OCI-LY7 (cell line): Measurements from ENCODE around the gene SLCO2A1. TPM values are rescaled to one million over a fixed set of nuclear protein-coding genes. Genes with fewer than 3 reads are reported as not detected.

Experiments used
- BruUV-seq: library from RNA; stranded (reverse); fragments of 400-500 nt; replicated peaks from 2 replicates; lab custom pipeline; 2021; lab: Mats Ljungman, UMichigan
- CTCF ChIA-PET: fragments of 300-600 bp; sonication (Branson Sonifier 250); formaldehyde crosslinking; loops from one replicate; lab custom pipeline; 2022; ENCODE audit warnings: antibody characterized with exemption; ENCODE audit not compliant: unreplicated experiment; lab: Charles Lee
- POLR2A ChIA-PET: fragments of 300-600 bp; sonication (Branson Sonifier 250); formaldehyde crosslinking; loops from one replicate; lab custom pipeline; 2022; ENCODE audit warnings: antibody characterized with exemption; lab: Charles Lee
- DNase-seq: peaks from one replicate; pipeline ENCODE4 v3.0.0-alpha.2; 2015; ENCODE audit warnings: low spot score
- H2AFZ ChIP-seq: fragments of 200-600 bp; sonication (generic), shearing (Covaris generic); 2 replicates; pipeline ENCODE4 v1.6.1; 2014; ENCODE audit warnings: mild to moderate bottlenecking, antibody characterized with exemption, low read length, moderate library complexity
- H3K27ac ChIP-seq: fragments of 200-600 bp; sonication (generic); 2 replicates; pipeline ENCODE4 v1.5.1; 2014; ENCODE audit warnings: mixed run types, low read depth, mild to moderate bottlenecking, moderate library complexity, low read length, inconsistent platforms; ENCODE audit not compliant: poor library complexity, severe bottlenecking
- H3K36me3 ChIP-seq: fragments of 200-600 bp; sonication (generic); 2 replicates; pipeline ENCODE4 v1.6.1; 2014; ENCODE audit warnings: mild to moderate bottlenecking, antibody characterized with exemption, low read length, moderate library complexity, mixed read lengths; ENCODE audit not compliant: insufficient read depth
- H3K4me1 ChIP-seq: fragments of 200-600 bp; sonication (generic); 2 replicates; pipeline ENCODE4 v1.5.1; 2014; ENCODE audit warnings: mild to moderate bottlenecking, low read length; ENCODE audit not compliant: insufficient read depth, poor library complexity, severe bottlenecking
- H3K4me2 ChIP-seq: fragments of 200-600 bp; sonication (generic); 2 replicates; pipeline ENCODE4 v1.6.1; 2014; ENCODE audit warnings: mild to moderate bottlenecking, low read length
- H3K4me3 ChIP-seq: fragments of 200-600 bp; sonication (generic); 2 replicates; pipeline ENCODE4 v1.5.1; 2014; ENCODE audit warnings: mild to moderate bottlenecking, low read depth, low read length; ENCODE audit not compliant: poor library complexity, severe bottlenecking
- H3K79me2 ChIP-seq: fragments of 200-600 bp; sonication (generic); 2 replicates; pipeline ENCODE4 v1.6.1; 2016; ENCODE audit warnings: low read depth, mild to moderate bottlenecking, low read length, moderate library complexity, mixed read lengths; ENCODE audit not compliant: insufficient read depth
- H3K9me2 ChIP-seq: fragments of 200-600 bp; sonication (generic); 2 replicates; pipeline ENCODE4 v1.6.1; 2016; ENCODE audit warnings: mild to moderate bottlenecking, low read length, mixed read lengths; ENCODE audit not compliant: insufficient read depth
- H3K9me3 ChIP-seq: fragments of 200-600 bp; sonication (generic); 2 replicates; pipeline ENCODE4 v1.6.1; 2014; ENCODE audit warnings: mild to moderate bottlenecking, mixed run types, low read length, mixed read lengths
- H4K20me1 ChIP-seq: fragments of 200-600 bp; sonication (generic); 2 replicates; pipeline ENCODE4 v1.6.1; 2014; ENCODE audit warnings: mild to moderate bottlenecking, antibody characterized with exemption, low read length, moderate library complexity, mixed read lengths; ENCODE audit not compliant: insufficient read depth
- EZH2phosphoT487 ChIP-seq: fragments of 200-600 bp; sonication (generic); IDR thresholded peaks from 2 replicates; pipeline ENCODE4 v1.6.1; 2018; ENCODE audit warnings: low read depth, borderline replicate concordance, mild to moderate bottlenecking, mixed run types, antibody characterized with exemption, low read length, moderate library complexity, mixed read lengths
- intact Hi-C: fragments of 100-400 bp; cut with micrococcal nuclease; formaldehyde crosslinking; loops from one replicate; pipeline ENCODE4 v1.10.0; 2022; ENCODE audit not compliant: unreplicated experiment
- total RNA-seq, 2 experiments: library from RNA; depleted of rRNA in 1 of 2; stranded (reverse); fragments of >200 nt in 1 of 2; shearing (Covaris generic) in 1 of 2; gene quantifications; 2 replicates each; pipeline ENCODE4 v1.2.3, GENCODE V29; 2014 to 2022
- TF ChIP-seq, protein P1 (sequence below): fragments of 200-600 bp; sonication (generic); conservative IDR thresholded peaks from 2 replicates; pipeline ENCODE4 v1.5.1; 2014; ENCODE audit warnings: mild to moderate bottlenecking, antibody characterized with exemption, low read length, moderate library complexity, mixed read lengths

The SLCO2A1 gene
- total RNA-seq, 2 experiments from 2014 or later, result not detected

DNA sequence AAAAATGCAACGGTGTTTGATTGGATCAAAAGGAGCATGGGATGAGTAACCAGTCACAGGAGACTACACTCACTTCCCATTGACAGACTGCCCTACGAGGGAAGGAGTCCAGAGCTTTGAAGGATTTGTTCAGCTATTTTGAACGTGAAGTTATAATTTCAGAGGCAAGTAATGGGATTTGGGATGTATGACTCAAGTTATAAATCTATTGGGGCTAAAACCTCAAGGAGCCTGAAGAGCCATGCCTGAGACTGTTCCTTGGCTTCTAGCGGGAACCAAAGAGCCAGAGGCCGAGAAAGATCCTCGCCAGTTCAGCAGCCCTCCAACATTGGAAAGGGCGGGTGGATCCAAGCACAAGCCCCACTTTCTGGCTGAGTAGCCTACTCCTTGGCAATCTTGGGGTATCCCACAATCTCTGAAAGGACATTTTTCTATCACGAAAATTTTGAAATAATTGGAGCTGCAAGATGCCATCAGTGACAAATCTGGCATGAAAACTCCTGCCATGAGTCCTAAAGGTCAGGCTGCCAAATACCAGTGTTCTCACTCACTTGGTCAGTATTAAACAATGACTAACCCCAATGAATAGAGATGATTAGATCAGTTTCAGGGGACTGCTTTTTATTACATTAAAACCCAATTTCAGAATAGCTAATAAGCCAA, 48.6 kb upstream of the SLCO2A1 start:
- H3K4me3 ChIP-seq, result no peak overlapping the region
- H3K9me2 ChIP-seq, result no peaks in the 10 kb centered on the region
- intact Hi-C loops, result no loop called here
- no TSS peak for BruUV-seq
- no peaks in the 10 kb centered on the region for H3K9me3 ChIP-seq
- H3K4me1 ChIP-seq, result no peaks in the 10 kb centered on the region
- no peak overlapping the region for H3K27ac ChIP-seq
- ChIA-PET CTCF (no interaction called here), POLR2A (no interaction called here)
- TF ChIP-seq EZH2phosphoT487, result no peak
- TF ChIP-seq, protein P1, sequence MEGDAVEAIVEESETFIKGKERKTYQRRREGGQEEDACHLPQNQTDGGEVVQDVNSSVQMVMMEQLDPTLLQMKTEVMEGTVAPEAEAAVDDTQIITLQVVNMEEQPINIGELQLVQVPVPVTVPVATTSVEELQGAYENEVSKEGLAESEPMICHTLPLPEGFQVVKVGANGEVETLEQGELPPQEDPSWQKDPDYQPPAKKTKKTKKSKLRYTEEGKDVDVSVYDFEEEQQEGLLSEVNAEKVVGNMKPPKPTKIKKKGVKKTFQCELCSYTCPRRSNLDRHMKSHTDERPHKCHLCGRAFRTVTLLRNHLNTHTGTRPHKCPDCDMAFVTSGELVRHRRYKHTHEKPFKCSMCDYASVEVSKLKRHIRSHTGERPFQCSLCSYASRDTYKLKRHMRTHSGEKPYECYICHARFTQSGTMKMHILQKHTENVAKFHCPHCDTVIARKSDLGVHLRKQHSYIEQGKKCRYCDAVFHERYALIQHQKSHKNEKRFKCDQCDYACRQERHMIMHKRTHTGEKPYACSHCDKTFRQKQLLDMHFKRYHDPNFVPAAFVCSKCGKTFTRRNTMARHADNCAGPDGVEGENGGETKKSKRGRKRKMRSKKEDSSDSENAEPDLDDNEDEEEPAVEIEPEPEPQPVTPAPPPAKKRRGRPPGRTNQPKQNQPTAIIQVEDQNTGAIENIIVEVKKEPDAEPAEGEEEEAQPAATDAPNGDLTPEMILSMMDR, result no peak
- H4K20me1 ChIP-seq, result no peaks in the 10 kb centered on the region
- no peaks in the 10 kb centered on the region for H3K79me2 ChIP-seq
- H2AFZ ChIP-seq, result no peak overlapping the region
- DNase-seq, result no peak
- no peaks in the 10 kb centered on the region for H3K36me3 ChIP-seq
- no peak overlapping the region for H3K4me2 ChIP-seq

DNA sequence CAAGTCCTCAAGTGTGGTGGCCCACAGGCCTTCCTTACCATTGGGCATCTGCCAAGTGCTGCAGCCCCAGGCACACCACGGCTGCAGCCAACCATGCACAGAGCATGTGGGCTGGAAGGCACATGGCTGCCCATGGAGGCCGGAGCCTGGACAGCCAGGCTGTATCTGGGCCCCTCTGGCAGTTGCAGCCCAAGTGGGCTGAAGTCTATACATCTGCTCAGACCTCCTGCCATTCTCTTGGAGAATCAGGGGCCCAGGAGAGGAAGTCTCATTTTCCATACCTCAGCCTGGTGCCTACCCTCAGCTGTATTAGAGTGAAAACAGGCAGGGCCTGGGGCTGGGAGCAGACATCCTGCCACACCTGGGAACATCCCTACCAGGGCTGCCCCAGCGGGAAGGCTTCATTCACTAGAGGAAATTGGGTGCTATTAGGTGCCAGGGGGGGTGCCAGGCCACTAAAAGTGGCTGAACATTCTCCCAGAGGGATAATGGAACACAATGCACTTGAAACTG, 48.0 kb upstream of the SLCO2A1 start:
- H3K27ac ChIP-seq, result no peak overlapping the region

More for the DNA sequence above, 48.0 kb upstream of the SLCO2A1 start:
- intact Hi-C loops, result no loop called here
- H2AFZ ChIP-seq, result no peak overlapping the region
- ChIA-PET POLR2A (no interaction called here), CTCF (no interaction called here)
- H4K20me1 ChIP-seq, result no peaks in the 10 kb centered on the region
- no peaks in the 10 kb centered on the region for H3K79me2 ChIP-seq
- TF ChIP-seq EZH2phosphoT487, result no peak
- TF ChIP-seq, protein P1, result no peak
- H3K4me1 ChIP-seq, result no peaks in the 10 kb centered on the region
- H3K9me3 ChIP-seq, result no peaks in the 10 kb centered on the region
- H3K4me3 ChIP-seq, result no peak overlapping the region
- no peak overlapping the region for H3K4me2 ChIP-seq
- H3K9me2 ChIP-seq, result no peaks in the 10 kb centered on the region
- BruUV-seq, result no TSS peak
- H3K36me3 ChIP-seq, result no peaks in the 10 kb centered on the region
- DNase-seq, result no peak
